IMR-90 (cell line): ENCODE data around the gene PPM1H. TPM values are rescaled to one million over a fixed set of nuclear protein-coding genes. Genes with fewer than 3 reads are reported as not detected.

Source experiments
- ATAC-seq: fragments of 200-7000 bp; cut with Tn5 transposase; 2 replicates; pipeline ENCODE4 v1.9.1; 2020; ENCODE audit warnings: low read depth, mild to moderate bottlenecking, moderate library complexity
- BruUV-seq: library from RNA; stranded (reverse); fragments of 400-500 nt; replicated peaks from 2 replicates; lab custom pipeline; 2021; lab: Mats Ljungman, UMichigan
- CTCF ChIA-PET: fragments of 300-600 bp; formaldehyde crosslinking; extraction: SDS; loops from one replicate; lab custom pipeline; 2021; ENCODE audit warnings: antibody characterized with exemption; lab: Yijun Ruan, JAX
- POLR2A ChIA-PET: fragments of 300-600 bp; sonication (Branson Sonifier 250); formaldehyde crosslinking; loops from one replicate; lab custom pipeline; 2022; ENCODE audit warnings: antibody characterized with exemption; ENCODE audit not compliant: unreplicated experiment; lab: Charles Lee
- DNase-seq: peaks from one replicate; pipeline ENCODE4 v3.0.0; 2013
- H2AFZ ChIP-seq: replicated peaks from 2 replicates; pipeline ENCODE3; 2013; ENCODE audit warnings: low read length, mild to moderate bottlenecking; ENCODE audit not compliant: poor library complexity
- H2AK5ac ChIP-seq: 2 replicates; pipeline ENCODE4 v1.6.1; 2013; ENCODE audit warnings: low read depth, low read length, inconsistent platforms
- H2AK9ac ChIP-seq: replicated peaks from 2 replicates; pipeline ENCODE3; 2013; ENCODE audit warnings: mild to moderate bottlenecking, low read depth, low read length, moderate library complexity; ENCODE audit not compliant: poor library complexity
- H2BK120ac ChIP-seq: 2 replicates; pipeline ENCODE4 v1.6.1; 2013; ENCODE audit warnings: low read depth, low read length, inconsistent platforms
- H2BK15ac ChIP-seq: 3 replicates; pipeline ENCODE4 v1.6.1; 2013; ENCODE audit warnings: low read depth, low read length, inconsistent platforms
- H2BK20ac ChIP-seq: 2 replicates; pipeline ENCODE4 v1.6.1; 2013; ENCODE audit warnings: low read depth, mild to moderate bottlenecking, inconsistent platforms, low read length, moderate library complexity
- H2BK5ac ChIP-seq: 2 replicates; pipeline ENCODE4 v1.6.1; 2013; ENCODE audit warnings: mild to moderate bottlenecking, low read depth, low read length, inconsistent platforms; ENCODE audit not compliant: poor library complexity, severe bottlenecking
- H3K14ac ChIP-seq: replicated peaks from 2 replicates; pipeline ENCODE4 v1.6.1; 2013; ENCODE audit warnings: low read depth, low read length, inconsistent platforms
- H3K18ac ChIP-seq: 2 replicates; pipeline ENCODE4 v1.6.1; 2013; ENCODE audit warnings: low read depth, low read length, control low read depth
- H3K23ac ChIP-seq: 2 replicates; pipeline ENCODE4 v1.6.1; 2013; ENCODE audit warnings: low read depth, low read length, inconsistent platforms
- H3K27ac ChIP-seq: 2 replicates; pipeline ENCODE4 v1.5.1; 2013; ENCODE audit warnings: mild to moderate bottlenecking, control low read depth, low read length; ENCODE audit not compliant: insufficient read depth
- H3K27me3 ChIP-seq: 2 replicates; pipeline ENCODE4 v1.6.1; 2013; ENCODE audit warnings: low read length; ENCODE audit not compliant: control insufficient read depth, insufficient read depth
- H3K36me3 ChIP-seq: 2 replicates; pipeline ENCODE4 v1.6.1; 2013; ENCODE audit warnings: low read length, mixed read lengths; ENCODE audit not compliant: control insufficient read depth, insufficient read depth
- H3K4ac ChIP-seq: 2 replicates; pipeline ENCODE4 v1.6.1; 2013; ENCODE audit warnings: low read depth, low read length, inconsistent platforms
- H3K4me1 ChIP-seq: 2 replicates; pipeline ENCODE4 v1.6.1; 2013; ENCODE audit warnings: low read length, mixed read lengths; ENCODE audit not compliant: control insufficient read depth, insufficient read depth
- H3K4me2 ChIP-seq: 2 replicates; pipeline ENCODE4 v1.6.1; 2013; ENCODE audit warnings: low read depth, mild to moderate bottlenecking, control low read depth, low read length, moderate library complexity
- H3K4me3 ChIP-seq: 2 replicates; pipeline ENCODE4 v1.5.1; 2013; ENCODE audit warnings: low read depth, mild to moderate bottlenecking, control low read depth, low read length, moderate library complexity; ENCODE audit not compliant: insufficient read depth
- H3K56ac ChIP-seq: 2 replicates; pipeline ENCODE4 v1.6.1; 2013; ENCODE audit warnings: low read length, inconsistent platforms; ENCODE audit not compliant: insufficient read depth; ENCODE audit errors: extremely low read depth
- H3K79me1 ChIP-seq, 2 experiments: 2 replicates each; pipeline ENCODE4 v1.6.1; 2013; ENCODE audit warnings: low read length in 2 of 2, inconsistent platforms in 1 of 2, low read depth in 1 of 2
- H3K9ac ChIP-seq: 2 replicates; pipeline ENCODE4 v1.6.1; 2013; ENCODE audit warnings: low read depth, low read length, control low read depth
- H3K9me1 ChIP-seq: 2 replicates; pipeline ENCODE4 v1.6.1; 2013; ENCODE audit warnings: low read length, inconsistent platforms; ENCODE audit not compliant: insufficient read depth
- H3K9me3 ChIP-seq: 2 replicates; pipeline ENCODE4 v1.6.1; 2013; ENCODE audit warnings: low read length; ENCODE audit not compliant: control insufficient read depth, insufficient read depth
- H4K20me1 ChIP-seq: 2 replicates; pipeline ENCODE4 v1.6.1; 2013; ENCODE audit warnings: low read length, inconsistent platforms; ENCODE audit not compliant: insufficient read depth
- H4K5ac ChIP-seq: 2 replicates; pipeline ENCODE4 v1.6.1; 2013; ENCODE audit warnings: mild to moderate bottlenecking, low read depth, low read length, control low read depth
- H4K8ac ChIP-seq, 2 experiments: 2 replicates each; pipeline ENCODE4 v1.6.1; 2013; ENCODE audit warnings: low read depth in 2 of 2, low read length in 2 of 2, control low read depth in 1 of 2, inconsistent platforms in 1 of 2
- H4K91ac ChIP-seq: 2 replicates; pipeline ENCODE4 v1.6.1; 2013; ENCODE audit warnings: low read depth, low read length, inconsistent platforms; ENCODE audit not compliant: insufficient read depth
- CHD1 ChIP-seq: IDR thresholded peaks from 2 replicates; pipeline ENCODE4 v1.6.1; 2012; ENCODE audit warnings: low read depth, low read length, improper control_type of control experiment
- MAZ ChIP-seq: IDR thresholded peaks from 2 replicates; pipeline ENCODE4 v1.6.1; 2012; ENCODE audit warnings: low read depth, mild to moderate bottlenecking, low read length, improper control_type of control experiment, moderate library complexity, borderline replicate concordance
- MXI1 ChIP-seq: IDR thresholded peaks from 2 replicates; pipeline ENCODE4 v1.6.1; 2012; ENCODE audit warnings: low read depth, mild to moderate bottlenecking, low read length, moderate library complexity, borderline replicate concordance
- POLR2A ChIP-seq: IDR thresholded peaks from 2 replicates; pipeline ENCODE4 v1.6.1; 2012; ENCODE audit warnings: mild to moderate bottlenecking, low read depth, low read length
- RCOR1 ChIP-seq: IDR thresholded peaks from 2 replicates; pipeline ENCODE4 v1.6.1; 2012; ENCODE audit warnings: mild to moderate bottlenecking, low read length, improper control_type of control experiment; ENCODE audit not compliant: insufficient replicate concordance
- SMC3 ChIP-seq: fragments of 150-350 bp; IDR thresholded peaks from 2 replicates; pipeline ENCODE4 v1.6.1; 2016; ENCODE audit warnings: low read depth, mild to moderate bottlenecking, antibody characterized with exemption, low read length, moderate library complexity
- WGBS, 2 experiments: methylation state at CpG; one replicate each; pipeline versions ENCODE4 v1.1.5 to v1.1.7; 2013; ENCODE audit warnings: missing lambda C conversion rate in 2 of 2; ENCODE audit not compliant: insufficient read length in 1 of 2; ENCODE audit errors: extremely low coverage in 2 of 2; 5-methylcytosine and 5-hydroxymethylcytosine counted together
- dilution Hi-C: fragments of 300-500 bp; cut with HindIII; formaldehyde crosslinking; loops from one replicate; pipeline ENCODE4 v1.14.3; 2018; ENCODE audit warnings: low sequenced_read_pairs; ENCODE audit not compliant: unreplicated experiment
- in situ Hi-C: fragments of 300-500 bp; cut with MboI; formaldehyde crosslinking; loops from 3 replicates; pipeline ENCODE4 v1.14.3; 2019; ENCODE audit warnings: low sequenced_read_pairs, inconsistent platforms, mixed read lengths
- intact Hi-C: fragments of 100-400 bp; cut with micrococcal nuclease; formaldehyde crosslinking; loops from 2 replicates; pipeline ENCODE4 v1.10.0; 2022
- polyA plus RNA-seq, 3 experiments: library from polyadenylated mRNA; depleted of rRNA; stranded (reverse); fragments of >200 nt; gene quantifications; 2 replicates each; pipeline ENCODE4 v1.2.3, GENCODE V29; 2012; ENCODE audit warnings: low replicate concordance in 1 of 3
- total RNA-seq: library from RNA; depleted of rRNA; stranded (reverse); fragments of >200 nt; gene quantifications from 2 replicates; pipeline ENCODE4 v1.2.3, GENCODE V29; 2012
- TF ChIP-seq, protein P1 (sequence below): fragments of 150-350 bp; IDR thresholded peaks from 2 replicates; pipeline ENCODE4 v1.6.1; 2016; ENCODE audit warnings: low read depth, mild to moderate bottlenecking, low read length, moderate library complexity, borderline replicate concordance

The PPM1H gene
- total and polyA plus RNA-seq, 2 of the 4 experiments (the other 2 are of a cell fraction): 0.14 to 0.18 TPM

DNA sequence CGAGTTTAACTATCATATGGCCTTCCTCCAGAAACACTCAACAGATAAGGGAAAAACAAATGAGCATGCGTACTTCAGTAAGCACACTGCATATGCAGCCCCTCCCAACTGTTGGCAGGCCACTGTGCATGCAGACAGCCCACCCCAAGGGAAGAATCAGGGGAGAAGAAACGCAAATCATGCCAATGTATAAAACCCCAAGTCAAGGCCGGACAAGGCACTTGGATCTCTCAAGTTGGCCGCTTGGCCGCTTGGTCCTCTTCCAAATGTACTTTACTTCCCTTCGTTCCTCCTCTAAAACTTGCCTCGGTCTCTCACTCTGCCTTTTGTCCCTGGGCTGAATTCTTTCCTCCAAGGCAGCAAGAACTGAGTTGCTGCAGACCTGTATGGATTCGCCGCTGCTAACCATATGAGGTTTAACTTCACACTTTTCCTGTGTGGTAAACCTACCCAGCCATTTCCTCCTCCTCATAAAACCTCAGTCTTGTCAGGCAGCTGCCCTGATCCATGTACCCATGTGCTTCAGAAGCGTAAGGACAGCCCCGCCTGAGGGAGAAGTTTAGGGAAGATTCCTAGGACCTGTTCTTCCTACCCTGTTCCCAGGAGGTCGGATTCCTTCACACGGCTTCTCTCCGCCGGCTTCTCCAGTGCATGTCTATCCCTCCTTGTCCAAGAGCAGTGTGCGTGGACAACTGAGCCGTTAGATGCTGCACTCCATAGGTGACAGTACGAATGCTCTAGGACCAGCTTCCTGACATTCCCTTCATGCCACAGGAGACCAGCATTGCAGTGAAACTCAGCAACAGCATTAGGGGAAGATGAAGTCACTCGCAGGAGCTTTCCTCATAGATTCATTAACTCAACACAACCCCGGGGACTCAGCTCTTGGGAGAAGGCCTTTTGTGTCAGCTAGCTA, 280.4 kb downstream of the PPM1H start (continued):
- no peak for TF ChIP-seq MAZ

DNA sequence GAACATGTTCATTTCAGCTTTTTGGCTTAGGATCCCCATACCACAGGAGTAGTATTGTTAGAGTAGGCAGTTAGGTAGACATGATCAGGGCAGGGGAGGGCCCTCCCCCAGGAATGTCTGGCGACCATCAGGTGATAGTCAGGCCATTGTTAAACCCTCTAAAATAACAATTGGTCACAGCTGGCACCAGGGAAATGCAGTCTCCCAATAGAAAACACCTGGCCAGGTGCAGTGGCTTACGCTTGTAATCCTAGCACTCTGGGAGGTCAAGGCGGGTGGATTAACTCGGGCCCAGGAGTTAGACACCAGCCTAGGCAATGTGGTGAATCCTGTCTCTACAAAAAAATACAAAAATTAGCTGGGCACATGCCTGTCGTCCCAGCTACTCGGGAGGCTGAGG, 281.2 kb downstream of the PPM1H start:
- H3K9ac ChIP-seq: no peak overlapping the region
- no peak overlapping the region for H2AK9ac ChIP-seq
- H3K14ac ChIP-seq: no peak overlapping the region
- no peak overlapping the region for H2BK120ac ChIP-seq
- no peak overlapping the region for H4K8ac ChIP-seq
- H3K27me3 ChIP-seq: peaks cover 2% of the 10 kb centered on the region; the same call in 1 of the 2 replicates
- in situ Hi-C loops (no loop called here), intact Hi-C loops (no loop called here), dilution Hi-C loops (no loop called here)
- no peak overlapping the region for H2BK15ac ChIP-seq
- H4K5ac ChIP-seq: no peak overlapping the region
- ChIA-PET CTCF (interaction anchor here (0.6 kb wide), 1 partner anchor 1141 kb away, joined by 3 read pairs; no protein-coding TSS in a partner anchor), POLR2A (no interaction called here)
- no TSS peak for BruUV-seq
- H3K18ac ChIP-seq: no peak overlapping the region
- ATAC-seq (no peak), DNase-seq (no peak)
- no CpG with 5 or more reads among the region's 6 CpGs for WGBS, 2 experiments
- H2AFZ ChIP-seq: no peak overlapping the region
- no peak for TF ChIP-seq SMC3
- TF ChIP-seq MXI1: no peak
- no peak for TF ChIP-seq RCOR1
- no peak for TF ChIP-seq CHD1
- TF ChIP-seq POLR2A: no peak
- TF ChIP-seq, protein P1, sequence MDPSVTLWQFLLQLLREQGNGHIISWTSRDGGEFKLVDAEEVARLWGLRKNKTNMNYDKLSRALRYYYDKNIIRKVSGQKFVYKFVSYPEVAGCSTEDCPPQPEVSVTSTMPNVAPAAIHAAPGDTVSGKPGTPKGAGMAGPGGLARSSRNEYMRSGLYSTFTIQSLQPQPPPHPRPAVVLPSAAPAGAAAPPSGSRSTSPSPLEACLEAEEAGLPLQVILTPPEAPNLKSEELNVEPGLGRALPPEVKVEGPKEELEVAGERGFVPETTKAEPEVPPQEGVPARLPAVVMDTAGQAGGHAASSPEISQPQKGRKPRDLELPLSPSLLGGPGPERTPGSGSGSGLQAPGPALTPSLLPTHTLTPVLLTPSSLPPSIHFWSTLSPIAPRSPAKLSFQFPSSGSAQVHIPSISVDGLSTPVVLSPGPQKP: no peak
- no peak overlapping the region for H2AK5ac ChIP-seq
- H3K79me1 ChIP-seq: no peaks in the 10 kb centered on the region
- no peaks in the 10 kb centered on the region for H3K9me3 ChIP-seq
- H3K4ac ChIP-seq: no peak overlapping the region
- H3K4me2 ChIP-seq: no peak overlapping the region
- H3K36me3 ChIP-seq: no peaks in the 10 kb centered on the region
- H4K20me1 ChIP-seq: no peaks in the 10 kb centered on the region
- H2BK5ac ChIP-seq: no peak overlapping the region
- no peak overlapping the region for H3K4me3 ChIP-seq
- H3K9me1 ChIP-seq: no peaks in the 10 kb centered on the region
- no peak overlapping the region for H3K27ac ChIP-seq
- no peak overlapping the region for H3K56ac ChIP-seq
- no peaks in the 10 kb centered on the region for H3K4me1 ChIP-seq
- H3K23ac ChIP-seq: no peak overlapping the region; the same call in 1 of the 2 replicates
- H2BK20ac ChIP-seq: no peak overlapping the region
- no peak overlapping the region for H4K91ac ChIP-seq
